Erythroblast (primary cell): Measurements from ENCODE around the gene SLC36A3.

Experiments
- GATA1 ChIP-seq: IDR thresholded peaks from 2 replicates; pipeline ENCODE4 v1.6.1; 2011; ENCODE audit warnings: low read depth, mild to moderate bottlenecking, control low read depth, low read length, moderate library complexity
- POLR2A ChIP-seq: IDR thresholded peaks from 2 replicates; pipeline ENCODE4 v1.6.1; 2011; ENCODE audit warnings: mild to moderate bottlenecking, low read length

- TF ChIP-seq POLR2A (no peak), GATA1 (no peak)
These were observed 5.3 kb downstream of the SLC36A3 start for GRCh38 chr5:151298063-151298855.
